Measurements from ENCODE around the gene KCNMA1.

The KCNMA1 gene

DNA sequence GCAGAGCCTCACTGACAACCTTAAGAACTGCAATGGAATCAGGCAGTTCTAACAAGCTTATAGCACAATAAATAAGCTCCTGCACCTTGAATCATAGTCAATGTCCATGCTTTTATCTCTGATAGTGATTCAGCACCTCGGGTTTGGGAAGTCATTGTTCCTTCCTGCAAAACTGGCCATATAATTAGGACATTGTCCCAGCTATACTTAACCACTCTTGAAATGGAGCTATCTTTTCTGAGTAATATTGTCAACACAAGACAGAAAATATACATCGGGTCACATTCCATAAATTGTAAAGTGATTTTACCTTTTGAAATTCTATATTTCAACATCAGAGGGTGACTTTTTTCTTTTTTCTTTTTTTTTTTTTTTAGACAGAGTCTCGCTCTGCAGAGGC, 682.8 kb downstream of the KCNMA1 start:
- no peaks in the 10 kb centered on the region for H3K4me1 ChIP-seq (ENCODE audit: control insufficient read depth in 2 of 2, insufficient read depth in 2 of 2, low read length in 2 of 2)
- H3K27me3 ChIP-seq (ENCODE audit: control insufficient read depth in 2 of 2, insufficient read depth in 2 of 2, low read length in 2 of 2) = no peaks in the 10 kb centered on the region
- no peaks in the 10 kb centered on the region for H3K9me3 ChIP-seq (ENCODE audit: control insufficient read depth in 2 of 2, low read length in 2 of 2)
- H3K4me3 ChIP-seq (ENCODE audit: low read length in 2 of 2) = no peak overlapping the region
- H3K9ac ChIP-seq (ENCODE audit: low read depth in 1 of 2, low read length in 2 of 2) = no peak overlapping the region
- H3K27ac ChIP-seq (ENCODE audit: low read depth in 2 of 2, low read length in 2 of 2) = no peak overlapping the region
- H3K36me3 ChIP-seq (ENCODE audit: control insufficient read depth in 2 of 2, insufficient read depth in 2 of 2, low read length in 2 of 2) = no peaks in the 10 kb centered on the region

DNA sequence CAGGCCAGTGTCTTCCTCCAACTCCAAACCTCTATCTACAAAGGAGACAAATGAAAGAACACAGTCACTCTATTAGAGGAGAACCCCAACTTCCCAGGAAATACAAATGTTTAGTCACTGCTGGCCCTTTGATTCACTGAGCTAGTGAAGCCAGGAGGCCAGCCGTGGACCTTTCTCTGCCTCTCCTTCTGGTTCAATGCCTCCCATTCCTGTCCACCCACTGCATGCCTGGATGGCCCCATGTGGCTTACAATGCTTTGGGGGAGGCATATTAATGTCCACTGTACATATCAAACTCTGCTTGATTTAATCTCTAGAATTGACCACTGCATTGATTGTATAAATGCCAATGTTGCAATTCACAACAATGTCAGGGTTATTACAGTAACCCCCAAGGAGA, 687.3 kb downstream of the KCNMA1 start:
- Histone ChIP-seq H3K9me3 (ENCODE audit: control insufficient read depth in 2 of 2, low read length in 2 of 2) (no peaks in the 10 kb centered on the region), H3K4me3 (ENCODE audit: low read length in 2 of 2) (no peak overlapping the region), H3K36me3 (ENCODE audit: control insufficient read depth in 2 of 2, insufficient read depth in 2 of 2, low read length in 2 of 2) (no peaks in the 10 kb centered on the region), H3K4me1 (ENCODE audit: control insufficient read depth in 2 of 2, insufficient read depth in 2 of 2, low read length in 2 of 2) (no peaks in the 10 kb centered on the region), H3K9ac (ENCODE audit: low read depth in 1 of 2, low read length in 2 of 2) (no peak overlapping the region), H3K27ac (ENCODE audit: low read depth in 2 of 2, low read length in 2 of 2) (no peak overlapping the region), H3K27me3 (ENCODE audit: control insufficient read depth in 2 of 2, insufficient read depth in 2 of 2, low read length in 2 of 2) (no peaks in the 10 kb centered on the region)

DNA sequence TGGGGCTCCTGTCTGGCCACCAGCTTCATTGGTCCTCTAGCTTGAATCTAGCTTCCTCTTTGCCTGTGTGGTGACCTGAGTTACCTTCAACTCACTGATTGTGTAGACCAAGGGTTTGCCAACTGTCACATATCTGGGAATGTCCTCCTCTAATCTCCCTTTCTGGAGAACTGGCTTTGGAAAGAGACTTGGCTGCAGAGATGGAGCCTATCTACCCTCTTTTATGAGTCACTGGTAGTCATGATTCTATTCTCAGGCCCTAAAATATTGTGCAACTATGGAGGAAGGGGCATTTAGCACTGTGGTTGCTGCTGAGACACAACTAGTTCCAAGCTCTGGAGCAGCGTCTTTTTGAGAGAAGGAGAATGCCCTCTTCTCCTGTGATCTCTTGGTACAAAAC, 691.3 kb downstream of the KCNMA1 start:
- Histone ChIP-seq H3K36me3 (ENCODE audit: control insufficient read depth in 2 of 2, insufficient read depth in 2 of 2, low read length in 2 of 2) (no peaks in the 10 kb centered on the region), H3K9me3 (ENCODE audit: control insufficient read depth in 2 of 2, low read length in 2 of 2) (no peaks in the 10 kb centered on the region), H3K27ac (ENCODE audit: low read depth in 2 of 2, low read length in 2 of 2) (no peak overlapping the region), H3K4me3 (ENCODE audit: low read length in 2 of 2) (no peak overlapping the region), H3K27me3 (ENCODE audit: control insufficient read depth in 2 of 2, insufficient read depth in 2 of 2, low read length in 2 of 2) (no peaks in the 10 kb centered on the region), H3K9ac (ENCODE audit: low read depth in 1 of 2, low read length in 2 of 2) (no peak overlapping the region), H3K4me1 (ENCODE audit: control insufficient read depth in 2 of 2, insufficient read depth in 2 of 2, low read length in 2 of 2) (no peaks in the 10 kb centered on the region)

DNA sequence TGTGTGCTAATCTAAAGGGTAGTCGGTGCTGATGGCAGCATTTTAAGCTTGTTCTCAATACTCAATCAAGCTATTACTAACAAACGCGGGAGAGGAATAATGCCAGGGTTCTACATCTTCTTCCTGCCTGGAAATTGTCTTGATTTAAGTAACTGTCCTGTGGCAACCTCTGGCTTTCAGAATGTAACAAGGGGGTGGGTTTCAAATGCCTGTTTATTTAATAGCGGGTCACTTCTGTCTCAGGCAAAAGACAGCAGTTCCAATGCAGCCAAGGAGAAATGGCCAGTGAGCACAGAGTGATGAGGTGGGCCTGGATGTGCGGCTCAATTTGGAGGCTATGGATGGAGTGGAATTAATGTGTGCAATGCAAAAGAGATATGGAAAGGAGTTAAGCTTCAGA, 692.4 kb downstream of the KCNMA1 start:
- no peaks in the 10 kb centered on the region for H3K36me3 ChIP-seq (ENCODE audit: control insufficient read depth in 2 of 2, insufficient read depth in 2 of 2, low read length in 2 of 2)
- H3K4me3 ChIP-seq (ENCODE audit: low read length in 2 of 2) = no peak overlapping the region
- H3K9me3 ChIP-seq (ENCODE audit: control insufficient read depth in 2 of 2, low read length in 2 of 2) = no peaks in the 10 kb centered on the region
- H3K4me1 ChIP-seq (ENCODE audit: control insufficient read depth in 2 of 2, insufficient read depth in 2 of 2, low read length in 2 of 2) = no peaks in the 10 kb centered on the region
- no peaks in the 10 kb centered on the region for H3K27me3 ChIP-seq (ENCODE audit: control insufficient read depth in 2 of 2, insufficient read depth in 2 of 2, low read length in 2 of 2)
- no peak overlapping the region for H3K9ac ChIP-seq (ENCODE audit: low read depth in 1 of 2, low read length in 2 of 2)
- H3K27ac ChIP-seq (ENCODE audit: low read depth in 2 of 2, low read length in 2 of 2) = no peak overlapping the region

DNA sequence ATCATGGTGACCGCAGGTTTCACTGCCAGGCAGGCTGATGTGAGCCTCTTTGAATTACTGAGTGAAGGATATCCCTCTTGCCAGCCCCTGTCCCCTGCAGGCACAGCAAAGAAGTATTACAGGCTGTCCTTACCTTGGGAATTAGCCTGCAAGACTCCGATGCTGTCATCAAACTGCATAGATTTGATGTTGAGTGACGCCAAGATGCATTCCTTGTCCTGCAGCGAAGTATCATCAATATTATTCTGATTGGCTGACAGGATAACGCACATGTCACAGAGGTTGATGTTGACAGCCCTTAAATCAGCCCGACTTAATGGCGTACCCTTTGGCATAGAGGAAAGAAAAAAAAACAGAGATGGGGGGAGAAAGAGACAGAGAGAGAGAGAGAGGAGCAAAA, 693.0 kb downstream of the KCNMA1 start:
- H3K4me1 ChIP-seq (ENCODE audit: control insufficient read depth in 2 of 2, insufficient read depth in 2 of 2, low read length in 2 of 2) = no peaks in the 10 kb centered on the region
- H3K4me3 ChIP-seq (ENCODE audit: low read length in 2 of 2) = no peak overlapping the region
- no peaks in the 10 kb centered on the region for H3K9me3 ChIP-seq (ENCODE audit: control insufficient read depth in 2 of 2, low read length in 2 of 2)
- H3K27me3 ChIP-seq (ENCODE audit: control insufficient read depth in 2 of 2, insufficient read depth in 2 of 2, low read length in 2 of 2) = no peaks in the 10 kb centered on the region
- no peak overlapping the region for H3K27ac ChIP-seq (ENCODE audit: low read depth in 2 of 2, low read length in 2 of 2)
- no peak overlapping the region for H3K9ac ChIP-seq (ENCODE audit: low read depth in 1 of 2, low read length in 2 of 2)
- H3K36me3 ChIP-seq (ENCODE audit: control insufficient read depth in 2 of 2, insufficient read depth in 2 of 2, low read length in 2 of 2) = no peaks in the 10 kb centered on the region

DNA sequence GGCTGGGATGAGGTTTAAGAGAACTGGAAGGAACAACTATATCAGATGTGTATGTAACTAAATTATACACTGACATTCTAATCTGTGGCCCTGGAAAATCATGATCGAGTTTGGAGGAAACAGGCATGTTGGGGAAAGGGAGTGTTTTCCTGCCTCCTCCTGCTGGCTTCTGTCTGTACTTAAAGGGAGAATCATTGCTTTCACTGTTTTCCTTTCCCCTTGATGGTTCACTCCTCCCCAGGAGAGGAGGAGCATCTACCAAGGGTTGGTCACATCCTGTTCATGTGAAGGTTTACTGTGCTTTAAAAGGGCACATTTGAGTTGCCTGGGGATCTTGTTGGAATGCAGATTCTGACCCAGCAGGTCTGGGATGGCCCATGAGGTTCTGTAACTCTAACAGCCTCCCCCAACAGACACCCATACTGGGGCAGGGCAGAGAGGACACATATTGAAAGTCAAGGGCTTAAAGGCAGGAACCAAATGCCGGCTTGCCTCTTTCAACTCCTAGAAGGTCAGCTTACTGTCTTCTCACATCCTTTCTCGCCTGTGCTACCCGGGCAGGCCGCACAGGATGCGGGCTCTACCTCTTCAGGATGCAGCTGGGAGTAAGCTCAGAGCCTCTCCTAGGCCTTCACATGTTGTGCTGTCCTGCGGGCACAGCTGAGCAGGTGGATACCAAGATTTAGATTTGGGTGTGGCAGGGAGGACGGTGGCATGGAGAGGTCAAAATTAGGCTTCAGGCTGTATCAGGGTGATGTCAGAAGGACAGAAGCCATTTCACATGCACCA, 694.8 kb downstream of the KCNMA1 start:
- H3K4me1 ChIP-seq (ENCODE audit: control insufficient read depth in 2 of 2, insufficient read depth in 2 of 2, low read length in 2 of 2) = no peaks in the 10 kb centered on the region
- no peaks in the 10 kb centered on the region for H3K27me3 ChIP-seq (ENCODE audit: control insufficient read depth in 2 of 2, insufficient read depth in 2 of 2, low read length in 2 of 2)
- H3K27ac ChIP-seq (ENCODE audit: low read depth in 2 of 2, low read length in 2 of 2) = no peak overlapping the region
- no peak overlapping the region for H3K9ac ChIP-seq (ENCODE audit: low read depth in 1 of 2, low read length in 2 of 2)
- H3K9me3 ChIP-seq (ENCODE audit: control insufficient read depth in 2 of 2, low read length in 2 of 2) = no peaks in the 10 kb centered on the region
- no peaks in the 10 kb centered on the region for H3K36me3 ChIP-seq (ENCODE audit: control insufficient read depth in 2 of 2, insufficient read depth in 2 of 2, low read length in 2 of 2)
- H3K4me3 ChIP-seq (ENCODE audit: low read length in 2 of 2) = no peak overlapping the region

DNA sequence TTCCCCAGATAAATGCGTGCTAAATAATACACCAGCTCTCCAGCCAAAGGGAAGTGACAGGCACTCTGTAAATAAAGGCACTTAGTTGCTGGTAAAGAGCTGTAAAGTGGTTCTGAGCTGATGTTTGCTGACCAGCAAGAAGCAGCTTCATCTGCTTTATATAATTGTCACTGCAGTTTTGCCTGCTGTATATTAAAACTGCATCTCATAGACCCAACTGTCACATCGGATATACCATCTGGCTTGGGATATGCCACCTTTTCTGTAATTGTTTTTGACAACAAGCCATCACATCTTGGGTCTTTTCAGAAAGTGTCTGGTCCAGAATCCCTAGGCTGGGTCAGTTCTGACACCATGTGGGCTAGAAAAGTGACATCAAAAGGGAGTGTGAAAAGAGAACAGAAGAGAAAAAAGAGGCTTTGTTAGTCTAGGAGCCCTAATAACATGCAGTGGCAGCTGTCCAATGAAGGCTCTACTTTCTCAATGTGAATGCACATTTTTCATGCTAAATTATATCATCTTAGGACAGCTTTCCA, 697.6 kb downstream of the KCNMA1 start:
- Histone ChIP-seq H3K9me3 (ENCODE audit: control insufficient read depth in 2 of 2, low read length in 2 of 2) (no peaks in the 10 kb centered on the region), H3K9ac (ENCODE audit: low read depth in 1 of 2, low read length in 2 of 2) (no peak overlapping the region), H3K27me3 (ENCODE audit: control insufficient read depth in 2 of 2, insufficient read depth in 2 of 2, low read length in 2 of 2) (no peaks in the 10 kb centered on the region), H3K36me3 (ENCODE audit: control insufficient read depth in 2 of 2, insufficient read depth in 2 of 2, low read length in 2 of 2) (no peaks in the 10 kb centered on the region), H3K4me1 (ENCODE audit: control insufficient read depth in 2 of 2, insufficient read depth in 2 of 2, low read length in 2 of 2) (no peaks in the 10 kb centered on the region), H3K4me3 (ENCODE audit: low read length in 2 of 2) (no peak overlapping the region), H3K27ac (ENCODE audit: low read depth in 2 of 2, low read length in 2 of 2) (no peak overlapping the region)

DNA sequence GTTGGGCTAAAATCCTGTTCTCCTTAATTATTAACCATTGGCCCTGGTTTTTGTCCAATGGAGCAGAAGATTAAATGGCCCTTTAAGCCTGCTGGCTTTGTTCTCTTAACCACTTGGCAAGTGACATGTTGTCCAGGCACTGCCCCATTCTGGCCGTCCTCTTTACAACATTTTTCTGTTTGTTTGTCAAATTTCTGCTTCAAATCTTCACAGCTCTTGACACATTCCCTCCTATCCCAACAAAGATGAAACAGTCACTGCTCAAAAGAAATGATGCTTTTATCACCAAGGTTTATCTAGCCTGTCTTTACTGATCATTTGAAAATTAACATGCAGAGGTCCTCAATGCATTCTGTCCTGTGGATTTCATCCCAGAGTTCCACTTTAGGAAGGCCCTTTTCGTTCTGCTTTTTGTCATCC, 700.4 kb downstream of the KCNMA1 start:
- H3K4me3 ChIP-seq (ENCODE audit: low read length in 2 of 2) = no peak overlapping the region
- H3K27ac ChIP-seq (ENCODE audit: low read depth in 2 of 2, low read length in 2 of 2) = no peak overlapping the region
- no peaks in the 10 kb centered on the region for H3K27me3 ChIP-seq (ENCODE audit: control insufficient read depth in 2 of 2, insufficient read depth in 2 of 2, low read length in 2 of 2)
- H3K9me3 ChIP-seq (ENCODE audit: control insufficient read depth in 2 of 2, low read length in 2 of 2) = no peaks in the 10 kb centered on the region
- no peaks in the 10 kb centered on the region for H3K4me1 ChIP-seq (ENCODE audit: control insufficient read depth in 2 of 2, insufficient read depth in 2 of 2, low read length in 2 of 2)
- no peak overlapping the region for H3K9ac ChIP-seq (ENCODE audit: low read depth in 1 of 2, low read length in 2 of 2)
- no peaks in the 10 kb centered on the region for H3K36me3 ChIP-seq (ENCODE audit: control insufficient read depth in 2 of 2, insufficient read depth in 2 of 2, low read length in 2 of 2)

DNA sequence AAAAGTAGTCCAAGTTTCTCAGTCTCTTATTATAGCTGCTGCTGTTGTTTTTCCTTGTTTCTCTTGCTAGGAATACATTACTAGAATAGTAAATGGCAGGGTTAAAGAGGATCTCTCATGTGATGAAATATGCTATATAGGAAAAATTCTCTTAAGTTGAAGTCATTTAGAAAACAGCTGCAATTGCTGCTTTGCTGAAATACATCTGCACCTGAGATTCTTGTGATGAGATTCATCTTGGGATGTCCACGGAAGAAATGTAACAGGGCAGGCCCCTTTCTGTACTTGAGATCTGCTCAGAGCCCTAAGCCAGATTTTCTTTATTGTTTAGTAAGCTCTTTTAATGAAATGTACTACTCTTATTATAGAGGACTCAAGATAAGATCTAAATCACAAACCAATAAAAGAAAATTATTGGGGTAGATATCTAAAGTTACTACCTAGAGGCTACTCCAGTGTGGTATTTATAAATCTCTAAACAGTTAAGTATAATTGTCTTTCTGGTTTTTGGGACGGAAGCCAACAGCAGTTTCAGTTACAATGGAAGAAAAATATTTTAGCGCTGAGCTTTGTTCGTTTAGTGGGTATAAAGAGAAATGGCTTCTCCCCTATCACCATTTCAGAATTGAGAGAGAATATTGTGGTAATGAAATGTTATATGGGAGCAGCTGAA, 701.5 kb downstream of the KCNMA1 start:
- Histone ChIP-seq H3K36me3 (ENCODE audit: control insufficient read depth in 2 of 2, insufficient read depth in 2 of 2, low read length in 2 of 2) (no peaks in the 10 kb centered on the region), H3K9me3 (ENCODE audit: control insufficient read depth in 2 of 2, low read length in 2 of 2) (no peaks in the 10 kb centered on the region), H3K4me1 (ENCODE audit: control insufficient read depth in 2 of 2, insufficient read depth in 2 of 2, low read length in 2 of 2) (no peaks in the 10 kb centered on the region), H3K27me3 (ENCODE audit: control insufficient read depth in 2 of 2, insufficient read depth in 2 of 2, low read length in 2 of 2) (no peaks in the 10 kb centered on the region), H3K27ac (ENCODE audit: low read depth in 2 of 2, low read length in 2 of 2) (no peak overlapping the region), H3K4me3 (ENCODE audit: low read length in 2 of 2) (no peak overlapping the region), H3K9ac (ENCODE audit: low read depth in 1 of 2, low read length in 2 of 2) (no peak overlapping the region)

DNA sequence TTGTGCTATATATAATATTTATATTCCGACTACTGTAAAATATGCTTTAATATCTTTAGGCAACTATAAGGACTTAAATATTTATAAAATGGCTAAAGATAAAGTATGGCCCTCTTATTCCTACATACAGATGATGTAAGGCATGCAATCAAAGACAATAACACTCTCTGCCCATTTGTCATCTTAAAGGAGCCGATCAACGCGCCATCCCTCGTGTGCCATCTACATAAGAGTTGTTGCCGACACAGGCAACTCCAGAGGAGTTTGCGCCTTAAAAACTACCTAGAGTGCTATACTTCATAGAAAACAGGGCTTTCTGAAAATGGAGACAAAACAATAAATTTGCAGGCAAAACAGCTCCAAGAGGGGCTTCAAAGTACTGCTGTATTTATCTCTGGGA, 709.0 kb downstream of the KCNMA1 start:
- H3K4me1 ChIP-seq (ENCODE audit: control insufficient read depth in 2 of 2, insufficient read depth in 2 of 2, low read length in 2 of 2) = no peaks in the 10 kb centered on the region

More for the DNA sequence above, 709.0 kb downstream of the KCNMA1 start:
- Histone ChIP-seq H3K27ac (ENCODE audit: low read depth in 2 of 2, low read length in 2 of 2) (no peak overlapping the region), H3K9me3 (ENCODE audit: control insufficient read depth in 2 of 2, low read length in 2 of 2) (no peaks in the 10 kb centered on the region), H3K4me3 (ENCODE audit: low read length in 2 of 2) (no peak overlapping the region), H3K36me3 (ENCODE audit: control insufficient read depth in 2 of 2, insufficient read depth in 2 of 2, low read length in 2 of 2) (no peaks in the 10 kb centered on the region), H3K9ac (ENCODE audit: low read depth in 1 of 2, low read length in 2 of 2) (no peak overlapping the region), H3K27me3 (ENCODE audit: control insufficient read depth in 2 of 2, insufficient read depth in 2 of 2, low read length in 2 of 2) (no peaks in the 10 kb centered on the region)
